ENCODE data around the gene GAL3ST2.

Gene GAL3ST2

GRCh38 chr2:241836292-241836691 lies 59.7 kb downstream of the GAL3ST2 start:
- Histone ChIP-seq H3K9me3 (ENCODE audit: control insufficient read depth, low read length) (peaks cover 4% of the 10 kb centered on the region), H3K23ac (ENCODE audit: low read length in 2 of 2) (no peak overlapping the region), H4K8ac (ENCODE audit: low read length) (no peak overlapping the region), H3K27me3 (ENCODE audit: control insufficient read depth in 1 of 2, insufficient read depth in 1 of 2, low read length in 2 of 2) (peaks cover 11 to 55% of the 10 kb centered on the region in 2 experiments), H3K4me3 (ENCODE audit: insufficient read depth in 1 of 2, low read depth in 1 of 2, low read length in 2 of 2) (no peak overlapping the region), H2BK12ac (ENCODE audit: low read length in 2 of 2) (no peak overlapping the region), H2AFZ (ENCODE audit: low read depth, low read length) (no peak overlapping the region), H2BK120ac (ENCODE audit: low read depth, low read length) (no peak overlapping the region), H3K4me2 (ENCODE audit: low read length, poor library complexity, severe bottlenecking) (no peak overlapping the region), H2BK15ac (ENCODE audit: low read depth, poor library complexity, severe bottlenecking) (no peak overlapping the region), H3K79me1 (replicated peaks; ENCODE audit: low read length, poor library complexity, severe bottlenecking) (no peaks in the 10 kb centered on the region), H3K4me1 (ENCODE audit: control insufficient read depth, insufficient read depth, low read depth, low read length) (no peaks in the 10 kb centered on the region), H3K36me3 (ENCODE audit: control insufficient read depth in 1 of 2, insufficient read depth in 2 of 2, low read depth in 1 of 2, low read length in 2 of 2) (no peaks in the 10 kb centered on the region), H2BK5ac (ENCODE audit: low read depth, low read length, poor library complexity, severe bottlenecking) (no peak overlapping the region), H3K18ac (ENCODE audit: low read depth in 1 of 2, low read length in 2 of 2) (no peak overlapping the region), H2AK5ac (ENCODE audit: low read length, severe bottlenecking) (no peak overlapping the region), H3K27ac (ENCODE audit: low read length, poor library complexity, severe bottlenecking) (no peak overlapping the region), H4K91ac (ENCODE audit: low read length) (no peak overlapping the region), H3K14ac (ENCODE audit: low read length in 2 of 2) (no peak overlapping the region), H3K4ac (ENCODE audit: low read depth in 1 of 2, low read length in 2 of 2) (no peak overlapping the region), H3K9ac (ENCODE audit: low read length) (no peak overlapping the region)
- 78% methylated on average over 4 of the region's 6 CpGs for WGBS
- DNase-seq = no peak

GRCh38 chr2:241837197-241837965 lies 60.8 kb downstream of the GAL3ST2 start:
- Histone ChIP-seq H2BK120ac (ENCODE audit: low read depth, low read length) (no peak overlapping the region), H3K9ac (ENCODE audit: low read length) (no peak overlapping the region), H3K4me1 (ENCODE audit: control insufficient read depth, insufficient read depth, low read depth, low read length) (no peaks in the 10 kb centered on the region), H2BK15ac (ENCODE audit: low read depth, poor library complexity, severe bottlenecking) (no peak overlapping the region), H2AK5ac (ENCODE audit: low read length, severe bottlenecking) (no peak overlapping the region), H3K4ac (ENCODE audit: low read depth in 1 of 2, low read length in 2 of 2) (no peak overlapping the region), H3K27ac (ENCODE audit: low read length, poor library complexity, severe bottlenecking) (no peak overlapping the region), H3K9me3 (ENCODE audit: control insufficient read depth, low read length) (no peaks in the 10 kb centered on the region), H2BK12ac (ENCODE audit: low read length in 2 of 2) (no peak overlapping the region), H3K18ac (ENCODE audit: low read depth in 1 of 2, low read length in 2 of 2) (no peak overlapping the region), H3K14ac (ENCODE audit: low read length in 2 of 2) (no peak overlapping the region), H3K36me3 (ENCODE audit: control insufficient read depth in 1 of 2, insufficient read depth in 2 of 2, low read depth in 1 of 2, low read length in 2 of 2) (no peaks in the 10 kb centered on the region), H4K91ac (ENCODE audit: low read length) (no peak overlapping the region), H3K23ac (ENCODE audit: low read length in 2 of 2) (no peak overlapping the region), H3K79me1 (replicated peaks; ENCODE audit: low read length, poor library complexity, severe bottlenecking) (no peaks in the 10 kb centered on the region), H3K27me3 (ENCODE audit: control insufficient read depth in 1 of 2, insufficient read depth in 1 of 2, low read length in 2 of 2) (peaks cover 11 to 51% of the 10 kb centered on the region in 2 experiments), H3K4me2 (ENCODE audit: low read length, poor library complexity, severe bottlenecking) (no peak overlapping the region), H2AFZ (ENCODE audit: low read depth, low read length) (no peak overlapping the region), H2BK5ac (ENCODE audit: low read depth, low read length, poor library complexity, severe bottlenecking) (no peak overlapping the region), H4K8ac (ENCODE audit: low read length) (no peak overlapping the region), H3K4me3 (ENCODE audit: insufficient read depth in 1 of 2, low read depth in 1 of 2, low read length in 2 of 2) (no peak overlapping the region)
- 63% methylated on average over 13 of the region's 13 CpGs for WGBS
- DNase-seq = no peak

GRCh38 chr2:241841181-241842066 lies 64.8 kb downstream of the GAL3ST2 start:
- Histone ChIP-seq H3K4me3 (ENCODE audit: insufficient read depth in 1 of 2, low read depth in 1 of 2, low read length in 2 of 2) (no peak overlapping the region), H2BK5ac (ENCODE audit: low read depth, low read length, poor library complexity, severe bottlenecking) (no peak overlapping the region), H3K4me2 (ENCODE audit: low read length, poor library complexity, severe bottlenecking) (no peak overlapping the region), H2AK5ac (ENCODE audit: low read length, severe bottlenecking) (no peak overlapping the region), H3K4me1 (ENCODE audit: control insufficient read depth, insufficient read depth, low read depth, low read length) (peaks cover 12% of the 10 kb centered on the region), H3K18ac (ENCODE audit: low read depth in 1 of 2, low read length in 2 of 2) (no peak overlapping the region), H2BK120ac (ENCODE audit: low read depth, low read length) (no peak overlapping the region), H3K79me1 (replicated peaks; ENCODE audit: low read length, poor library complexity, severe bottlenecking) (no peaks in the 10 kb centered on the region), H4K8ac (ENCODE audit: low read length) (no peak overlapping the region), H3K14ac (ENCODE audit: low read length in 2 of 2) (no peak overlapping the region), H3K4ac (ENCODE audit: low read depth in 1 of 2, low read length in 2 of 2) (no peak overlapping the region), H2AFZ (ENCODE audit: low read depth, low read length) (no peak overlapping the region), H3K9ac (ENCODE audit: low read length) (no peak overlapping the region), H4K91ac (ENCODE audit: low read length) (no peak overlapping the region), H2BK12ac (ENCODE audit: low read length in 2 of 2) (no peak overlapping the region), H3K27ac (ENCODE audit: low read length, poor library complexity, severe bottlenecking) (no peak overlapping the region), H3K9me3 (ENCODE audit: control insufficient read depth, low read length) (no peaks in the 10 kb centered on the region), H3K36me3 (ENCODE audit: control insufficient read depth in 1 of 2, insufficient read depth in 2 of 2, low read depth in 1 of 2, low read length in 2 of 2) (no peaks in the 10 kb centered on the region), H2BK15ac (ENCODE audit: low read depth, poor library complexity, severe bottlenecking) (no peak overlapping the region), H3K23ac (ENCODE audit: low read length in 2 of 2) (no peak overlapping the region), H3K27me3 (ENCODE audit: control insufficient read depth in 1 of 2, insufficient read depth in 1 of 2, low read length in 2 of 2) (peaks cover 25 to 52% of the 10 kb centered on the region in 2 experiments)
- no peak for DNase-seq
- 82% methylated on average over 24 of the region's 28 CpGs for WGBS

GRCh38 chr2:241842067-241842415 lies 65.4 kb downstream of the GAL3ST2 start:
- no peak overlapping the region for H3K4ac ChIP-seq (ENCODE audit: low read depth in 1 of 2, low read length in 2 of 2)
- 87% methylated on average over 7 of the region's 11 CpGs for WGBS
- H3K4me3 ChIP-seq (ENCODE audit: insufficient read depth in 1 of 2, low read depth in 1 of 2, low read length in 2 of 2) = no peak overlapping the region
- H3K27ac ChIP-seq (ENCODE audit: low read length, poor library complexity, severe bottlenecking) = no peak overlapping the region
- H3K9me3 ChIP-seq (ENCODE audit: control insufficient read depth, low read length) = no peaks in the 10 kb centered on the region
- H4K91ac ChIP-seq (ENCODE audit: low read length) = no peak overlapping the region
- no peak overlapping the region for H4K8ac ChIP-seq (ENCODE audit: low read length)
- DNase-seq = no peak
- no peak overlapping the region for H2BK120ac ChIP-seq (ENCODE audit: low read depth, low read length)
- no peak overlapping the region for H3K14ac ChIP-seq (ENCODE audit: low read length in 2 of 2)
- no peaks in the 10 kb centered on the region for H3K36me3 ChIP-seq (ENCODE audit: control insufficient read depth in 1 of 2, insufficient read depth in 2 of 2, low read depth in 1 of 2, low read length in 2 of 2)
- no peak overlapping the region for H3K9ac ChIP-seq (ENCODE audit: low read length)
- no peak overlapping the region for H3K18ac ChIP-seq (ENCODE audit: low read depth in 1 of 2, low read length in 2 of 2)
- no peak overlapping the region for H2AFZ ChIP-seq (ENCODE audit: low read depth, low read length)
- peaks cover 26 to 48% of the 10 kb centered on the region in 2 experiments for H3K27me3 ChIP-seq (ENCODE audit: control insufficient read depth in 1 of 2, insufficient read depth in 1 of 2, low read length in 2 of 2)
- no peak overlapping the region for H2BK15ac ChIP-seq (ENCODE audit: low read depth, poor library complexity, severe bottlenecking)
- no peak overlapping the region for H3K4me2 ChIP-seq (ENCODE audit: low read length, poor library complexity, severe bottlenecking)
- peaks cover 12% of the 10 kb centered on the region for H3K4me1 ChIP-seq (ENCODE audit: control insufficient read depth, insufficient read depth, low read depth, low read length)
- no peak overlapping the region for H2BK5ac ChIP-seq (ENCODE audit: low read depth, low read length, poor library complexity, severe bottlenecking)
- H2BK12ac ChIP-seq (ENCODE audit: low read length in 2 of 2) = no peak overlapping the region
- H3K23ac ChIP-seq (ENCODE audit: low read length in 2 of 2) = no peak overlapping the region
- no peaks in the 10 kb centered on the region for H3K79me1 ChIP-seq (replicated peaks; ENCODE audit: low read length, poor library complexity, severe bottlenecking)
- no peak overlapping the region for H2AK5ac ChIP-seq (ENCODE audit: low read length, severe bottlenecking)
